Mesothelial cell of epicardium (in vitro differentiated cells): Measurements from ENCODE around the gene VWA8. TPM values are rescaled to one million over a fixed set of nuclear protein-coding genes. Genes with fewer than 3 reads are reported as not detected.

Source experiments
- DNase-seq, 2 experiments: peaks; one replicate each; pipeline ENCODE4 v3.0.0; 2021; ENCODE audit warnings: low spot score in 2 of 2; ENCODE audit not compliant: unreplicated experiment in 2 of 2
- H3K27ac Mint-ChIP-seq: 2 replicates; pipeline ENCODE4 v1.8.0; 2021; ENCODE audit warnings: mixed read lengths
- H3K27me3 Mint-ChIP-seq: 2 replicates; pipeline ENCODE4 v1.8.0; 2021; ENCODE audit warnings: low read depth, mixed read lengths
- H3K36me3 Mint-ChIP-seq: 2 replicates; pipeline ENCODE4 v1.8.0; 2021; ENCODE audit warnings: mixed read lengths
- H3K4me1 Mint-ChIP-seq: 2 replicates; pipeline ENCODE4 v1.8.0; 2021; ENCODE audit warnings: mixed read lengths
- H3K4me3 Mint-ChIP-seq: 2 replicates; pipeline ENCODE4 v1.8.0; 2021; ENCODE audit warnings: mild to moderate bottlenecking, moderate library complexity, mixed read lengths
- H3K9me3 Mint-ChIP-seq: 2 replicates; pipeline ENCODE4 v1.8.0; 2021; ENCODE audit warnings: mixed read lengths
- total RNA-seq: library from RNA; stranded (reverse); gene quantifications from 3 replicates; pipeline ENCODE4 v1.2.1, GENCODE V29; 2021
- TF ChIP-seq, protein P1 (sequence below): fragments of 200-600 bp; sonication (generic); IDR thresholded peaks from one replicate; pipeline ENCODE4 v1.5.0; 2021; ENCODE audit warnings: antibody characterized with exemption; ENCODE audit not compliant: unreplicated experiment

The VWA8 gene
- total RNA-seq, 1 donor from 2014 or later = 20.0 TPM

DNA sequence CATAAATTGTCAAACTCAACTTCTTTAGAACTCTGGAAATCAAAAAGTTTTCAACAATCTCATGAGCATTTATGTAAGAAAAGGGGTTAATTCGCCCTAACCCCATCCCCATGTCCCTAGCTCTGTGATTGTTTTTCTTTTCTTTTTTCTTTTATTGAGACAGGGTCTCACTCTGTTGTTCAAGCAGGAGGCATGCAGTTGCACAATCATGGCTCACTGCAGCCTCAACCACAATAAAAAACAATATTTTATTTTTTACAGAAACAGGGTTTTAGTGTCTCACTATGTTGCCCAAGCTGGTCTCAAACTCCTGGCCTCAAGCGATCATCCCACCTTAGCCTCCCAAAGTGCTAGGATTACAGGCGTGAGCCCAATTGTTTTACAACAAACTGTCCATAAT is 16.7 kb downstream of the VWA8 start:
- peaks cover 40% of the 10 kb centered on the region for H3K36me3 Mint-ChIP-seq
- H3K27me3 Mint-ChIP-seq = no peaks in the 10 kb centered on the region
- H3K4me3 Mint-ChIP-seq = no peak overlapping the region
- DNase-seq = no peak
- TF ChIP-seq, protein P1, sequence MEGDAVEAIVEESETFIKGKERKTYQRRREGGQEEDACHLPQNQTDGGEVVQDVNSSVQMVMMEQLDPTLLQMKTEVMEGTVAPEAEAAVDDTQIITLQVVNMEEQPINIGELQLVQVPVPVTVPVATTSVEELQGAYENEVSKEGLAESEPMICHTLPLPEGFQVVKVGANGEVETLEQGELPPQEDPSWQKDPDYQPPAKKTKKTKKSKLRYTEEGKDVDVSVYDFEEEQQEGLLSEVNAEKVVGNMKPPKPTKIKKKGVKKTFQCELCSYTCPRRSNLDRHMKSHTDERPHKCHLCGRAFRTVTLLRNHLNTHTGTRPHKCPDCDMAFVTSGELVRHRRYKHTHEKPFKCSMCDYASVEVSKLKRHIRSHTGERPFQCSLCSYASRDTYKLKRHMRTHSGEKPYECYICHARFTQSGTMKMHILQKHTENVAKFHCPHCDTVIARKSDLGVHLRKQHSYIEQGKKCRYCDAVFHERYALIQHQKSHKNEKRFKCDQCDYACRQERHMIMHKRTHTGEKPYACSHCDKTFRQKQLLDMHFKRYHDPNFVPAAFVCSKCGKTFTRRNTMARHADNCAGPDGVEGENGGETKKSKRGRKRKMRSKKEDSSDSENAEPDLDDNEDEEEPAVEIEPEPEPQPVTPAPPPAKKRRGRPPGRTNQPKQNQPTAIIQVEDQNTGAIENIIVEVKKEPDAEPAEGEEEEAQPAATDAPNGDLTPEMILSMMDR = no peak
- H3K27ac Mint-ChIP-seq = no peak overlapping the region
- H3K4me1 Mint-ChIP-seq = peaks cover 8% of the 10 kb centered on the region
- peaks cover 32% of the 10 kb centered on the region for H3K9me3 Mint-ChIP-seq

DNA sequence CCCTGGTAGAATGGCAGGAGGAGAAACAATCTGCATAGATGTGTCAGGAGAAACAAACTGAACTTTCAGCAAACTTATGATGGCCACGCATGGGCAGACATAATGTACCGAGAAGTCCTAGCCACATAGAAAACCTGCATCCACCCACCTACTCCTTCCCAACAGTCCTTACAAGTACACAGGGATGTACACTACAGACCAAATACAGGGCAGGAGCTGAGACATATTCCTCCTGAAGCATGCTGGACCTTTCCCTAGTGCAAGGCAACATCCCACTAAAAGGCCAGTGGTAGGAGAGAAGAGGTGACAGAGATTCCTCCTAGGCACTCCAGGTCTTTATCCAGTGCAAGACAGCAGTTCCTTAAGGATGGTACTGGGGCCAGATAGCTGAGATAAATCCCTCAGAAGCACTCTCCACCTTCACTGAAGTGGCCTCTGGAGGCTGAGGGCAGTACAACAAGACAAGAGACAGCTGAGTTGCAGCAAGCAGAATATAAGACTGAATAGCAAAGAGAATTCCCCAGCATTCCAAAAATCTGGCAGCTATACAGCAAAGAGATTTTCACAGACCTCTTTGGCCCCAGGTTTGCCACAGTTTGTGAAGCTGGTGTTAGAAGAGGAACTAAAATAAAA is 18.3 kb downstream of the VWA8 start:
- H3K4me3 Mint-ChIP-seq = no peak overlapping the region
- no peak overlapping the region for H3K27ac Mint-ChIP-seq
- peaks cover 8% of the 10 kb centered on the region for H3K4me1 Mint-ChIP-seq
- DNase-seq = no peak
- H3K27me3 Mint-ChIP-seq = no peaks in the 10 kb centered on the region
- H3K36me3 Mint-ChIP-seq = peaks cover 32% of the 10 kb centered on the region
- TF ChIP-seq, protein P1 = no peak
- peaks cover 28% of the 10 kb centered on the region for H3K9me3 Mint-ChIP-seq

DNA sequence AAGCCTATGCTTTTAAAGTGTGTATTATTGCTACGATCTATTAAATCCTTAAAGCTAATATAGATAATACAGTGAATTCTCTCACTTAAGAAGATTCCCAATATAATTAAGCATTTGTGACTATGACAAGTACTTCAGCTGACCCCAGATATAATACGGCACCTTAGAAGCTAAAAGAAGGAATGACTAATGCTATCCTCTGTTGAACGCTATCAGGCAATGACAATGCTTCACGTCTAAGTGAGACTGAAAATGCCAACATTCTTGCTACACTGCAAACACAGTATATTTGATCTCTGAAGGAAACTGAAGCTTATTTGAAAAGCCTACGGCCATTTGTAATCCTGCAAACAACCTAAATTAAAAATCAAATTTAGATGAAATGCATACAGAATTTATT is 19.7 kb downstream of the VWA8 start:
- Mint-ChIP-seq H3K27ac (no peak overlapping the region), H3K36me3 (peaks cover 18% of the 10 kb centered on the region), H3K27me3 (no peaks in the 10 kb centered on the region), H3K4me3 (no peak overlapping the region), H3K9me3 (peaks cover 15% of the 10 kb centered on the region), H3K4me1 (peaks cover 8% of the 10 kb centered on the region)
- no peak for DNase-seq
- TF ChIP-seq, protein P1 = no peak

DNA sequence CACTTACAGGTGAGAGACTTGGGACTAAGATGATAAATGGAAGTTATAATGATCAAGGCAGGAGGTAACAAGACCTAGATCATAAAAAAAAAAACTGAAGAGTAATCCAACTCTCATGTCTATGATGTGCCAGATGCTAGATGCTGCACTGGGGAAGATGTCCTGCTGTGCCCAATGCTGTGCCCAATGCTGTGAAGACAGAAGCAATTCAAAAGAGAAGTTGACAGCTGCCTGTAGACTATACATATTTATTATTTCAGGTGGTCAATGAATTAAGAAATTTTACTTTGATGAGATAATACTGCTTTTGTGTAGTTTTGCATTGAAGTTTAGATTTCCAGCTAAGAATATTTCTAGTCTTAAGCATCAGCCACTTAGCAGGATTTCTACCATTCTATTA is 21.5 kb downstream of the VWA8 start:
- TF ChIP-seq, protein P1 = no peak
- Mint-ChIP-seq H3K27me3 (no peaks in the 10 kb centered on the region), H3K4me1 (peaks cover 8% of the 10 kb centered on the region), H3K36me3 (peaks cover 4% of the 10 kb centered on the region), H3K4me3 (no peak overlapping the region), H3K9me3 (peaks cover 2% of the 10 kb centered on the region), H3K27ac (no peak overlapping the region)
- no peak for DNase-seq

DNA sequence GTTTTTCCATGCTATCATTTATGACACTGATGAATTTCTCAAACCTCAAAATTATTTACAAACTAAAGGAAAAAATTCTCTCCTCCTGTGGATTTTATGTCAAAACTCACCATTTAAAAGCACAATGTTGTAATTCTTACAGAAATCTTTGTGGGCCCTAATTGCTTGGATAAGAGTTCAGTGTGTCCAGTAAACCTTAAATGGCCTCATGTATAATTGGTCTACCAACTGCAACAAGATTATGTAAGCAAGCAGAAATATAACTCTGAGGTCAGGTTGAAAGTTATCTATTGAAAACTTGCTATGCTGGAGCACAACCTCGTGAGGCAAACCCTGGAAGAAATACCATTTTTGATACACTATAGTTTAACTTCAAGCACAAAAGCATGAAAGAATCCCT is 22.0 kb downstream of the VWA8 start:
- Mint-ChIP-seq H3K27me3 (no peaks in the 10 kb centered on the region), H3K36me3 (peaks cover 9% of the 10 kb centered on the region), H3K9me3 (peaks cover 7% of the 10 kb centered on the region), H3K4me3 (no peak overlapping the region), H3K27ac (no peak overlapping the region), H3K4me1 (peaks cover 8% of the 10 kb centered on the region)
- DNase-seq = no peak
- TF ChIP-seq, protein P1 = no peak

DNA sequence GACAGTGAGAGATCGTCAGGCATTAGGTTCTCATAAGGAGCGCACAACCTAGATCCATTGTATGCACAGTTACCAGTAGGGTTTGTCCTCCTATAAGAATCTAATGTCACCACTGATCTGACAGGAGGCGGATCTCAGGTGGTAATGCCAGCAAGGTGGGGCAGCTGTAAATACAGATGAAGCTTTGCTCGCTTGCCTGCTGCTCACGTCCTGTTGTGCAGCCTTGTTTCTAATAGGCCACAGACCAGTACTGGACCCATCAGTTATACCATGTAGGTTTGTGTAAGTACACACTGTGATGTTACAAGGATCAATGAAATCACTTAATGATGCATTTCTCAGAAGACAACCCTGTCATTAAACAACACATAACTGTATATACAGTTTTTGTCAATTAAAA is 23.5 kb downstream of the VWA8 start:
- Mint-ChIP-seq H3K27ac (no peak overlapping the region), H3K4me1 (peaks cover 8% of the 10 kb centered on the region), H3K9me3 (peaks cover 16% of the 10 kb centered on the region), H3K4me3 (no peak overlapping the region), H3K36me3 (peaks cover 18% of the 10 kb centered on the region), H3K27me3 (no peaks in the 10 kb centered on the region)
- TF ChIP-seq, protein P1 = no peak
- DNase-seq = no peak
